ENCODE data around the gene TUBGCP3. TPM values are rescaled to one million over a fixed set of nuclear protein-coding genes. Genes with fewer than 3 reads are reported as not detected.

TUBGCP3 gene
- total RNA-seq, 1 donor from 2014 or later = 14.0 TPM

DNA sequence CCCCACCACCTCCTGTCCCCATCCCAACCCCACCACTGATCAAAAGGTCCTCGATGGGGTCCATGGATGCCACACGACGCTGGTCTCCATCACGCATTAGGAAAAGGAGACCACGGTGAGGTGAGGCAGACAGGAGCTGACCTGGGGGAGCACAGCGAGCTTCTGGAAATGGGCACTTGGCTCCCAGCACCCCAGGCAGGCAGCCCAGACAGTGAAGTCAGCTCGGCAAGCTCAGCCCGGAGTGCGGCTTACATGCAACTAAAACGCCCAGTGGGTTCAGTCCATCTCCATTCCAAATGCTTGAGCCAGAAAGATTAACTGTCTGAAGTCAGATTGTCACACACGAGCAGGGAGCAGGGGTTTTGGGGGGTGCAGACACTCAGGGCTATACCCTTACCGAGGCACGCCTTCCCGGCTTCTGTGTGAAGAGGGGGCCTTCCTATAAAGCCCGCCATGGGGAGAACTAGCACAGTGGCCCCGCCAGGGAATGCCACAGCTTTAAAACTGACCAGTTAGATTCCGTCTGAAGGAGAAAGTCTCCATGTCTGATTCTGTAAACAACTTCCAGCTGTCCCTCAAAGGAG lies 132.4 kb downstream of the TUBGCP3 start:
- H3K36me3 Mint-ChIP-seq (ENCODE audit: low read depth, unreplicated experiment) = no peaks in the 10 kb centered on the region
- H3K9ac ChIP-seq (ENCODE audit: low read length) = no peak overlapping the region
- H3K27me3 Mint-ChIP-seq (ENCODE audit: low read depth, unreplicated experiment) = peaks cover 31% of the 10 kb centered on the region
- peaks cover 12% of the 10 kb centered on the region for H3K9me3 Mint-ChIP-seq (ENCODE audit: unreplicated experiment)
- FAIRE-seq (no peak), DNase-seq (ENCODE audit: low read depth) (no peak)
- no peak overlapping the region for H3K27ac ChIP-seq (ENCODE audit: low read depth, low read length)
- H3K4me2 ChIP-seq (ENCODE audit: low read length) = no peak overlapping the region
- no peaks in the 10 kb centered on the region for H3K4me1 Mint-ChIP-seq (ENCODE audit: low read depth, unreplicated experiment)
- no peak overlapping the region for H3K27ac Mint-ChIP-seq (ENCODE audit: unreplicated experiment)
- no peaks in the 10 kb centered on the region for H3K27me3 ChIP-seq (ENCODE audit: insufficient read depth, low read length)
- H3K9me3 ChIP-seq (ENCODE audit: insufficient read depth, low read depth, low read length) = peaks cover 3% of the 10 kb centered on the region
- no peak overlapping the region for H2AFZ ChIP-seq (ENCODE audit: low read depth, low read length)
- H3K4me3 Mint-ChIP-seq (ENCODE audit: unreplicated experiment) = no peak overlapping the region
- H3K36me3 ChIP-seq (ENCODE audit: insufficient read depth, low read length) = no peaks in the 10 kb centered on the region
- no peak for TF ChIP-seq EZH2 (IDR thresholded peaks at IDR 0.05; ENCODE audit: insufficient read depth, low read length)
- TF ChIP-seq CTCF (IDR thresholded peaks at IDR 0.05; ENCODE audit: insufficient read depth, low read depth, low read length) = no peak
- no peak overlapping the region for H3K4me3 ChIP-seq (ENCODE audit: insufficient read depth, low read depth, low read length)
- H4K20me1 ChIP-seq (ENCODE audit: insufficient read depth, low read length) = no peaks in the 10 kb centered on the region
- no peaks in the 10 kb centered on the region for H3K79me2 ChIP-seq (ENCODE audit: insufficient read depth, low read length)
- H3K4me1 ChIP-seq (ENCODE audit: insufficient read depth, low read length) = no peaks in the 10 kb centered on the region

GRCh38 chr13:112454648-112455334 lies 133.2 kb downstream of the TUBGCP3 start:
- no peak overlapping the region for H2AFZ ChIP-seq (ENCODE audit: low read depth, low read length)
- H3K79me2 ChIP-seq (ENCODE audit: insufficient read depth, low read length) = no peaks in the 10 kb centered on the region
- no peaks in the 10 kb centered on the region for H3K4me1 ChIP-seq (ENCODE audit: insufficient read depth, low read length)
- TF ChIP-seq EZH2 (IDR thresholded peaks at IDR 0.05; ENCODE audit: insufficient read depth, low read length) = no peak
- no peak for TF ChIP-seq CTCF (IDR thresholded peaks at IDR 0.05; ENCODE audit: insufficient read depth, low read depth, low read length)
- no peaks in the 10 kb centered on the region for H3K36me3 ChIP-seq (ENCODE audit: insufficient read depth, low read length)
- FAIRE-seq = no peak
- Mint-ChIP-seq H3K4me3 (ENCODE audit: unreplicated experiment) (no peak overlapping the region), H3K4me1 (ENCODE audit: low read depth, unreplicated experiment) (no peaks in the 10 kb centered on the region), H3K27ac (ENCODE audit: unreplicated experiment) (peak overlapping the region; percentile 47), H3K9me3 (ENCODE audit: unreplicated experiment) (peaks cover 11% of the 10 kb centered on the region), H3K36me3 (ENCODE audit: low read depth, unreplicated experiment) (no peaks in the 10 kb centered on the region), H3K27me3 (ENCODE audit: low read depth, unreplicated experiment) (peaks cover 37% of the 10 kb centered on the region)
- no peak overlapping the region for H3K4me2 ChIP-seq (ENCODE audit: low read length)
- H3K9ac ChIP-seq (ENCODE audit: low read length) = no peak overlapping the region
- no peaks in the 10 kb centered on the region for H4K20me1 ChIP-seq (ENCODE audit: insufficient read depth, low read length)
- DNase-seq (ENCODE audit: low read depth) = no peak
- peaks cover 3% of the 10 kb centered on the region for H3K9me3 ChIP-seq (ENCODE audit: insufficient read depth, low read depth, low read length)
- no peak overlapping the region for H3K27ac ChIP-seq (ENCODE audit: low read depth, low read length)
- no peak overlapping the region for H3K4me3 ChIP-seq (ENCODE audit: insufficient read depth, low read depth, low read length)
- no peaks in the 10 kb centered on the region for H3K27me3 ChIP-seq (ENCODE audit: insufficient read depth, low read length)
